Activated T-helper 17 cell treated with anti-CD3 and anti-CD28 coated beads, Interleukin-2, amount 50 U/mL, for 72 hours (primary cell): ENCODE data around the gene KCNH2. TPM values are rescaled to one million over a fixed set of nuclear protein-coding genes. Genes with fewer than 3 reads are reported as not detected.
A peak's percentile ranks its signal among the peaks of the same experiment; 100 is the strongest.

Experiments used
- ATAC-seq: fragments of 150-1000 bp; cut with Tn5 transposase; replicated peaks from 2 replicates; pipeline ENCODE4 v1.10.0; 2021; ENCODE audit warnings: mild to moderate bottlenecking, moderate library complexity
- H3K27ac Mint-ChIP-seq: one replicate; pipeline ENCODE4 v1.8.0; 2022; ENCODE audit warnings: mixed read lengths
- H3K27me3 Mint-ChIP-seq: one replicate; pipeline ENCODE4 v1.8.0; 2022; ENCODE audit warnings: mixed read lengths
- H3K36me3 Mint-ChIP-seq: one replicate; pipeline ENCODE4 v1.8.0; 2022; ENCODE audit warnings: low read depth, mild to moderate bottlenecking, mixed read lengths
- H3K4me1 Mint-ChIP-seq: one replicate; pipeline ENCODE4 v1.8.0; 2022; ENCODE audit warnings: mixed read lengths
- H3K4me3 Mint-ChIP-seq: one replicate; pipeline ENCODE4 v1.8.0; 2022; ENCODE audit warnings: mild to moderate bottlenecking, mixed read lengths
- H3K9me3 Mint-ChIP-seq: one replicate; pipeline ENCODE4 v1.8.0; 2022; ENCODE audit warnings: mixed read lengths
- total RNA-seq, 2 donors: library from RNA; stranded (reverse); gene quantifications; one replicate each; pipeline ENCODE4 v1.2.3, GENCODE V29; 2022

The KCNH2 gene
- total RNA-seq, 2 donors from 2014 or later, result 0.32 to 0.77 TPM

GRCh38 chr7:150994141-150994837, 16.2 kb upstream of the KCNH2 start:
- Mint-ChIP-seq H3K27ac (peak overlapping the region; percentile 58), H3K36me3 (no peaks in the 10 kb centered on the region), H3K9me3 (peaks cover 15% of the 10 kb centered on the region), H3K27me3 (no peaks in the 10 kb centered on the region), H3K4me1 (peaks cover 13% of the 10 kb centered on the region), H3K4me3 (no peak overlapping the region)
- peak; percentile 73 for ATAC-seq

- Mint-ChIP-seq H3K9me3 (peaks cover 15% of the 10 kb centered on the region), H3K4me3 (no peak overlapping the region), H3K36me3 (no peaks in the 10 kb centered on the region), H3K27me3 (no peaks in the 10 kb centered on the region), H3K4me1 (peaks cover 14% of the 10 kb centered on the region), H3K27ac (no peak overlapping the region)
- ATAC-seq, result no peak
These were observed 15.4 kb upstream of the KCNH2 start for GRCh38 chr7:150993511-150993910.

- no peak for ATAC-seq
- peaks cover 17% of the 10 kb centered on the region for H3K4me1 Mint-ChIP-seq
These were observed 14.7 kb upstream of the KCNH2 start for GRCh38 chr7:150992833-150993302.

GRCh38 chr7:150992051-150992640, 14.0 kb upstream of the KCNH2 start:
- peaks cover 15% of the 10 kb centered on the region for H3K9me3 Mint-ChIP-seq
- peaks cover 17% of the 10 kb centered on the region for H3K4me1 Mint-ChIP-seq
- ATAC-seq, result no peak
- peak overlapping the region; percentile 66 for H3K27ac Mint-ChIP-seq
- H3K4me3 Mint-ChIP-seq, result no peak overlapping the region
- no peaks in the 10 kb centered on the region for H3K27me3 Mint-ChIP-seq
- no peaks in the 10 kb centered on the region for H3K36me3 Mint-ChIP-seq

More at GRCh38 chr7:150992833-150993302, 14.7 kb upstream of the KCNH2 start:
- peaks cover 15% of the 10 kb centered on the region for H3K9me3 Mint-ChIP-seq
- H3K4me3 Mint-ChIP-seq, result no peak overlapping the region
- H3K36me3 Mint-ChIP-seq, result no peaks in the 10 kb centered on the region
- no peaks in the 10 kb centered on the region for H3K27me3 Mint-ChIP-seq
- peak overlapping the region; percentile 66 for H3K27ac Mint-ChIP-seq

DNA sequence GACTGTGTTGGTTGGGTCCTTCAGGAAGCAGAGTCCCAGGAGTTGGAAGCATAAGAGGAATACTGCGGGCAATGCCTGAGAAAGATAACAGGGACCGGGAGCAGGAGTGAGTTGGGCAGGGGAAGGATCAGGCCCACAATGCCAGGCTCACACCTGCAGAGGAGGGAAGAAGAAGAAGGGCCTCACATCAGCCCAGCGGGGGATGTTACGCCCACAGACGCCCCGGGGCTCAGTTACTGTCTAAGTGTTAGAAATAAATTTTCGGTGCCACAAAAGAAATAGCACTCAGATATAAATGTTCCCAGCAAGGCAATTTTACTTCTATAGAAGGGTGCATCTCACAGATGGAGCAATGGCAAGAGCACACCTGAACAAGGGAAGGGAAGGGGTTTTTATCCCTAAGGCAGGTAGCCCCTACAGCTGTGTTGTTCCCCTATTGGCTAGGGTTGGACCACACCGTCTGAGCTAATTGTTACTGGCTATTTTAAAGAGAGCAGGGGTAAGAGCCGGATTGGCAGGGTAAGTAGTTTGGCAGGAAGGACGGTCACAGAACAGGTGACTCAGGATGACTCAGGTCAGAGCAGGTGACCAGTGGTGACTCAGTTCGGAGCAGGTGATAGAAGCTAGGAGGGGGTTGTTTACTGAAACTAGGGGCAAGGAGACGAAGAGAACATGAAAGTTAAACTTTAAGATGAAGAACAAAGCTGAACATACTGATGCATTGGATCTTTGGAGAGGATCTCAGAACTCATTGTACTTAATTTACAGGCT, 12.5 kb upstream of the KCNH2 start, which contains the start of gene NOS3:
Gene NOS3, plus strand, starts transcription at position 602 of the 771 bp plus-strand sequence. CDS start 2,787 bp downstream, outside the sequence.
- peaks cover 17% of the 10 kb centered on the region for H3K4me1 Mint-ChIP-seq
- H3K27ac Mint-ChIP-seq, result peak within 1 kb of the TSS; percentile 15
- no peaks in the 10 kb centered on the region for H3K36me3 Mint-ChIP-seq
- peaks cover 15% of the 10 kb centered on the region for H3K9me3 Mint-ChIP-seq
- H3K27me3 Mint-ChIP-seq, result no peaks in the 10 kb centered on the region
- no peak within 1 kb of the TSS for H3K4me3 Mint-ChIP-seq
- no peak for ATAC-seq

- H3K4me1 Mint-ChIP-seq, result peaks cover 17% of the 10 kb centered on the region
- no peaks in the 10 kb centered on the region for H3K36me3 Mint-ChIP-seq
- H3K9me3 Mint-ChIP-seq, result peaks cover 15% of the 10 kb centered on the region
- no peak overlapping the region for H3K4me3 Mint-ChIP-seq
- H3K27ac Mint-ChIP-seq, result no peak overlapping the region
- ATAC-seq, result no peak
- no peaks in the 10 kb centered on the region for H3K27me3 Mint-ChIP-seq
These were observed 11.3 kb upstream of the KCNH2 start for GRCh38 chr7:150989456-150989855.

DNA sequence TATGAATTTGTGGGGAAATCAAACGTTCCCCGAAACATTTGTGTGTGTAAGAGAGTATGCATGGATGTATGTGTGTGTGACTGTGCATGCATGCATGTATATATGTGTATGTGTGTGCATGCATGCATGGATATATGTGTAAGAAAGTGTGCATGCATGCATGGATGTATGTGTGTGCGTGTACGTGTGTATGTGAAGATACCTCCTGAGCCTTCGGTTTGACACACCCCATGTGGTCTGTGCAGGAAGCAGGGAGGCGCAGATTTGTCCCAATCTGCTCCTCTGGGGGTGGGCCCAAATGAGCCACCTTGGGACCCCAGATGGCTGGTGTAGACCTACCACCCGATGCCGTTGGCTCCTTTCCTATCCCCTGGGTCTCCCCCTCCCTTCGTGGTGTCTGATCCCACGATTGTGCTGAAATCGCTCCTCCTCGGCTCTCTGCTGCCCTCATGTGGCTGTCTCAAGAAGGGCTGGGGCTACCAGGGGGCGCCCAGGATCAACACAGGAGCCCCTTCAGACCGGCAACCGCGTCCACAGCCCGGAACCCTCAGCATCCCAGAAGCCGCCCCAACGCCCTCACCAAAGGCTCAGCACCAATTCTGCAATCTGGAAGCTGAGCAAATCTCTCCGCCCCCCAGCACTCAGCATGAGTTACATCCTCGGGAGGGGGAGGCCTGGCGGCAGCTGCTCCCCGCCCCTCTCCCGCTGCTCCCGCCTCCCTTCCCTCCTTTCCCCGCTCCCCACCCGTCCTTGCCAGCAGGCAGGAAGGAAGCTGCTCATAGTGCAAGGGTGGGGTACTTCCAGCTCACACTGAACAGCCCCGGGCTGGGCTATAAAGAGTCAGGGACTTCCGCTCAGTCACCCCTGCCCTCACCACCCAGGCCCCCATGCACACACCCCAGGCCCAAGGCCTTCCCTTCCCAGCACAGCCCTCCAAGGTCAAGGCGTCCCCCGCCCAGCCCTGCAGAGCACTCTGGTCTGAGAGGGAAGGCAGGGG, 10.4 kb upstream of the KCNH2 start:
- no peaks in the 10 kb centered on the region for H3K27me3 Mint-ChIP-seq
- peak overlapping the region; percentile 53 for H3K4me3 Mint-ChIP-seq
- peak overlapping the region; percentile 62 for H3K27ac Mint-ChIP-seq
- ATAC-seq, result peak; percentile 80
- H3K36me3 Mint-ChIP-seq, result no peaks in the 10 kb centered on the region
- H3K9me3 Mint-ChIP-seq, result peaks cover 15% of the 10 kb centered on the region
- H3K4me1 Mint-ChIP-seq, result peaks cover 17% of the 10 kb centered on the region

- Mint-ChIP-seq H3K9me3 (peaks cover 15% of the 10 kb centered on the region), H3K4me3 (no peak overlapping the region), H3K27me3 (peaks cover 3% of the 10 kb centered on the region), H3K27ac (no peak overlapping the region), H3K36me3 (no peaks in the 10 kb centered on the region), H3K4me1 (peaks cover 17% of the 10 kb centered on the region)
- ATAC-seq, result no peak
These were observed 8.4 kb upstream of the KCNH2 start for GRCh38 chr7:150986556-150986955.

DNA sequence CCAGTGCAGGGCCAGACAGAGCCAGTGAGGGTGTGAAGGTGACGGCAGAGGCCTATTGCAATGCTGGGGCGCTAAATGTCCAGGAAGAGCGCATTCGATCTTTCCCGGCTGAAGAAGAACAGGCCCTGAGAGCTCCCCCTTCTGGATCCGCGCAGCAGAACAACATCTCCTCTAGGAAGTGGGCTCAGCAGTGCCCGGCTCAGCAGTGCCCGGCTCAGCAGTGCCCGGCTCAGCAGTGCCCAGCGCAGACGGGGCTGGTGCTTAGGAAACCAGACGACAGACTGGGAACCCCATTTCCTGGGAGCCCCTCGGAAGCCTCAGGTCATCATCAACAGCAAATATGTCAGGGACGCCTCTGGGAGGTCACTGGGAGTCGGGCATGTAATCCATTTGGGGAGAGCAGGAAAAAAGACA, 8.0 kb upstream of the KCNH2 start:
- peaks cover 3% of the 10 kb centered on the region for H3K27me3 Mint-ChIP-seq
- peaks cover 14% of the 10 kb centered on the region for H3K4me1 Mint-ChIP-seq
- H3K9me3 Mint-ChIP-seq, result peaks cover 12% of the 10 kb centered on the region
- no peak overlapping the region for H3K27ac Mint-ChIP-seq
- peak; percentile 70 for ATAC-seq
- H3K4me3 Mint-ChIP-seq, result no peak overlapping the region
- no peaks in the 10 kb centered on the region for H3K36me3 Mint-ChIP-seq

DNA sequence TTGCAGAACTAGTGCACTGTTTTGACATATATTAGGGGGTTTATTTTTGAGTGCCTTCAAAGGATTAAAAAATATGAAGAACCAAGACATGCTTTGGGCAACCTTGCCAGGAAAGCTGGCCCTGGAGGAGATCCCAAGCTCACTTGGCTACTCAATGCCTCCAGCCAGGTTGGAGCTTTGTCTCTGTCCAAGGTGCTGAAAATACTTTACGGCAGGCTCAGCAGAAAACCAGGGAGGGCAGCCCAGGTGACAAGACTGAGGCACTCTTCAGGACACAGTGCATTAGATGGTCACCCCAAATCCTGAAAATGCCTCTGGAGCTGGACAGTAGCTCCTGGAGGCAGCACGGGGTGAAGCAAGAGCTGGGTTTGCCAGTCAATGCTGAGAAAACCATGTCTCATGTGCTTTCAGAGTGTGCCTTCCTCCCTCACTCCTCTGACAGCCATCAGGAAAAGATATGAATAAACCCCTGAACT, 5.8 kb upstream of the KCNH2 start:
- Mint-ChIP-seq H3K4me1 (peaks cover 8% of the 10 kb centered on the region), H3K27me3 (peaks cover 4% of the 10 kb centered on the region), H3K27ac (no peak overlapping the region), H3K4me3 (no peak overlapping the region), H3K36me3 (no peaks in the 10 kb centered on the region), H3K9me3 (no peaks in the 10 kb centered on the region)
- no peak for ATAC-seq

DNA sequence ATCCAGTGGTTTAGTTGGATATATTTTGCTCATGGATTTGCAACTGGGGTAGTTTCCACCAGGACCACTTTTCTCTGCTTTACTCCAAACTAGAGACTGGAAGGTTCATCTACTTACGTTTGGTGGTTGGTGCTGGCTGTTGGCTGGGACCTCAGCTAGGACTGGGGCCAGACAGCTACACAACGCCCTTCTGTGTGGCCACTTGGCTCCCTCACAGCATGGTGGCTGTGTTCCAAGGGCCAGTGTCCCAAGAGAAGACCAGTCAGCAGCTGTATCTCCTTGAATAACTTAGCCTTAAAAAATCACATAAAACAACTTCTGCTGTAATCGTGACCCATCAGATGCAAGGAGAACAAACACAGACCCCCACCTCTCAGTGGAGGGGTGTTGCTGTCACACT, 4.2 kb upstream of the KCNH2 start:
- peaks cover 6% of the 10 kb centered on the region for H3K4me1 Mint-ChIP-seq
- peaks cover 11% of the 10 kb centered on the region for H3K27me3 Mint-ChIP-seq
- ATAC-seq, result no peak
- no peaks in the 10 kb centered on the region for H3K9me3 Mint-ChIP-seq
- H3K36me3 Mint-ChIP-seq, result no peaks in the 10 kb centered on the region
- no peak overlapping the region for H3K27ac Mint-ChIP-seq
- no peak overlapping the region for H3K4me3 Mint-ChIP-seq

GRCh38 chr7:150981644-150982043, 3.5 kb upstream of the KCNH2 start:
- no peaks in the 10 kb centered on the region for H3K36me3 Mint-ChIP-seq
- peaks cover 11% of the 10 kb centered on the region for H3K4me1 Mint-ChIP-seq
- ATAC-seq, result no peak
- H3K27me3 Mint-ChIP-seq, result peaks cover 18% of the 10 kb centered on the region
- no peak overlapping the region for H3K4me3 Mint-ChIP-seq
- H3K27ac Mint-ChIP-seq, result no peak overlapping the region
- H3K9me3 Mint-ChIP-seq, result no peaks in the 10 kb centered on the region

GRCh38 chr7:150980663-150981062, 2.5 kb upstream of the KCNH2 start:
- H3K4me1 Mint-ChIP-seq, result peaks cover 11% of the 10 kb centered on the region

More at GRCh38 chr7:150980663-150981062, 2.5 kb upstream of the KCNH2 start:
- ATAC-seq, result no peak
- H3K27me3 Mint-ChIP-seq, result peaks cover 19% of the 10 kb centered on the region
- no peak overlapping the region for H3K4me3 Mint-ChIP-seq
- no peaks in the 10 kb centered on the region for H3K36me3 Mint-ChIP-seq
- H3K9me3 Mint-ChIP-seq, result no peaks in the 10 kb centered on the region
- no peak overlapping the region for H3K27ac Mint-ChIP-seq
